Spleen (tissue), 11 donors: ENCODE results near the gene ANKRD6. TPM values are rescaled to one million over a fixed set of nuclear protein-coding genes. Genes with fewer than 3 reads are reported as not detected.
A peak's percentile ranks its signal among the peaks of the same experiment; 100 is the strongest.

ENCODE experiments used
- DNase-seq: peaks from one replicate; pipeline ENCODE4 v3.0.0-alpha.2; 2020
- H3K27ac ChIP-seq, 8 donors: fragments of 200-600 bp; sonication (generic) in 7 of 8; 1 replicate in 4 of 8; 2 replicates in 4 of 8; pipeline versions ENCODE4 v1.5.0 to v1.8.0; 2016 to 2021; ENCODE audit warnings: inconsistent platforms in 4 of 8, mild to moderate bottlenecking in 4 of 8, moderate library complexity in 1 of 8
- H3K27me3 ChIP-seq, 7 donors: fragments of 200-600 bp; sonication (generic) in 6 of 7; replicated peaks in 1 of 7; 1 replicate in 4 of 7; 2 replicates in 3 of 7; pipeline versions ENCODE4 v1.5.0 to v1.8.0; 2016 to 2021; ENCODE audit warnings: inconsistent platforms in 3 of 7, mild to moderate bottlenecking in 1 of 7
- H3K36me3 ChIP-seq, 6 donors: fragments of 200-600 bp; sonication (generic) in 5 of 6; 1 replicate in 4 of 6; 2 replicates in 2 of 6; pipeline versions ENCODE4 v1.5.0 to v1.8.0; 2016 to 2021; ENCODE audit warnings: inconsistent platforms in 2 of 6
- H3K4me1 ChIP-seq, 6 donors: fragments of 200-600 bp; sonication (generic) in 5 of 6; 1 replicate in 3 of 6; 2 replicates in 3 of 6; pipeline versions ENCODE4 v1.5.0 to v1.8.0; 2016 to 2021; ENCODE audit warnings: inconsistent platforms in 3 of 6
- H3K4me3 ChIP-seq, 8 donors: fragments of 200-600 bp; sonication (generic) in 7 of 8; 1 replicate in 4 of 8; 2 replicates in 4 of 8; pipeline versions ENCODE4 v1.5.0 to v1.8.0; 2016 to 2021; ENCODE audit warnings: inconsistent platforms in 4 of 8, mild to moderate bottlenecking in 4 of 8, moderate library complexity in 2 of 8
- H3K9me3 ChIP-seq, 8 donors: fragments of 200-600 bp; sonication (generic) in 7 of 8; 1 replicate in 4 of 8; 2 replicates in 4 of 8; pipeline versions ENCODE4 v1.5.0 to v1.8.0; 2016 to 2021; ENCODE audit warnings: inconsistent platforms in 4 of 8
- CTCF ChIP-seq, 11 experiments: fragments of 200-600 bp in 7 of 11; fragments of 450-650 bp in 4 of 11; sonication (generic) in 4 of 11; IDR thresholded peaks in 8 of 11; conservative IDR thresholded peaks in 3 of 11; 1 replicate in 7 of 11; 2 replicates in 4 of 11; pipeline versions ENCODE4 v1.4.0 to v1.8.0; 2016 to 2021; ENCODE audit warnings: antibody characterized with exemption in 11 of 11, inconsistent platforms in 4 of 11, mild to moderate bottlenecking in 1 of 11
- POLR2A ChIP-seq, 3 donors: fragments of 450-650 bp; IDR thresholded peaks; one replicate each; pipeline ENCODE4 v1.5.1; 2017; ENCODE audit warnings: antibody characterized with exemption in 3 of 3, mild to moderate bottlenecking in 1 of 3
- POLR2AphosphoS5 ChIP-seq, 3 donors: sonication (generic); formaldehyde crosslinking; IDR thresholded peaks; one replicate each; pipeline ENCODE4 v1.5.1; 2017; ENCODE audit warnings: antibody characterized with exemption in 3 of 3
- WGBS, 5 donors: extraction: QIAGEN DNeasy Blood & Tissue Kit in 3 of 5; methylation state at CpG; one replicate each; pipeline versions ENCODE4 v1.1.5 to v1.1.7; 2013 to 2018; 5-methylcytosine and 5-hydroxymethylcytosine counted together
- intact Hi-C: fragments of 100-400 bp; cut with DNase I; formaldehyde crosslinking; loops from one replicate; pipeline ENCODE4 v1.15.0; 2023; ENCODE audit warnings: low total_unique reads
- polyA plus RNA-seq, 3 donors: library from polyadenylated mRNA; stranded (reverse); fragments of 200-250 nt; gene quantifications; one replicate each; pipeline ENCODE4 v1.2.1, GENCODE V29; 2013
- total RNA-seq, 7 donors: library from RNA; depleted of rRNA in 3 of 7; stranded (reverse); fragments of >200 nt in 3 of 7; fragmentation: NEBNext Ultra II Directional in 4 of 7; extraction: Animal tissue kit (Norgen Biotek cat#: 25700) in 4 of 7; gene quantifications; one replicate each; pipeline versions ENCODE4 v1.1.0 to v1.2.1, GENCODE V29; 2016 to 2021
- donor health status: healthy with polysubstance abuse.
- donor health status: DM: no; HTN: no; CAD: no; lungs with moderate emphysema.
- donor health status: DM: no; HTN: no; CAD: no.
- donor health status: Bipolar disorder and iron deficiency.
- donor health status: healthy.
- donor health status: DM: no; HTN: no; CAD: no.
- donor health status: DM: yes; HTN: yes; CAD: no.

The ANKRD6 gene
- total and polyA plus RNA-seq, 10 donors, result 2.2 to 18.4 (median 7.7) TPM

GRCh38 chr6:89611666-89612065, 178.7 kb downstream of the ANKRD6 start:
- Histone ChIP-seq H3K27me3 (no peaks in the 10 kb centered on the region), H3K9me3 (no peaks in the 10 kb centered on the region), H3K27ac (no peak overlapping the region), H3K36me3 (no peaks in the 10 kb centered on the region), H3K4me1 (no peaks in the 10 kb centered on the region), H3K4me3 (no peak overlapping the region)
- DNase-seq, result no peak
- TF ChIP-seq POLR2A (IDR thresholded peaks at IDR 0.05) (no peak), CTCF (IDR thresholded peaks at IDR 0.05 in 8 of 11, conservative IDR thresholded peaks at IDR 0.05 in 3 of 11) (peak in 1 of 11 experiments; percentile 16)
- intact Hi-C loops, result no loop called here

- H3K36me3 ChIP-seq, result no peaks in the 10 kb centered on the region
- no peaks in the 10 kb centered on the region for H3K4me1 ChIP-seq
- no peak overlapping the region for H3K27ac ChIP-seq
- TF ChIP-seq CTCF (IDR thresholded peaks at IDR 0.05 in 8 of 11, conservative IDR thresholded peaks at IDR 0.05 in 3 of 11) (peak in 1 of 11 experiments; percentile 2), POLR2A (IDR thresholded peaks at IDR 0.05) (no peak)
- intact Hi-C loops, result no loop called here
- H3K9me3 ChIP-seq, result no peaks in the 10 kb centered on the region
- 90 to 95% (median 91%) methylated on average over 12 of the region's 12 CpGs for WGBS, 5 donors
- H3K27me3 ChIP-seq, result no peaks in the 10 kb centered on the region
- DNase-seq, result no peak
- no peak overlapping the region for H3K4me3 ChIP-seq
These were observed 179.2 kb downstream of the ANKRD6 start for GRCh38 chr6:89612121-89612520.

GRCh38 chr6:89613790-89614189, 180.8 kb downstream of the ANKRD6 start:
- WGBS, 5 donors, result 92 to 96% (median 94%) methylated on average over 5 of the region's 5 CpGs
- TF ChIP-seq POLR2AphosphoS5 (IDR thresholded peaks at IDR 0.05) (no peak), CTCF (IDR thresholded peaks at IDR 0.05 in 8 of 11, conservative IDR thresholded peaks at IDR 0.05 in 3 of 11) (no peak), POLR2A (IDR thresholded peaks at IDR 0.05) (no peak)
- Histone ChIP-seq H3K4me1 (no peaks in the 10 kb centered on the region), H3K36me3 (no peaks in the 10 kb centered on the region), H3K4me3 (no peak overlapping the region), H3K27ac (no peak overlapping the region), H3K9me3 (no peaks in the 10 kb centered on the region), H3K27me3 (no peaks in the 10 kb centered on the region)
- no peak for DNase-seq
- intact Hi-C loops, result no loop called here

- no peak for DNase-seq
- WGBS, 5 donors, result 91 to 97% (median 95%) methylated on average over 5 of the region's 5 CpGs
- Histone ChIP-seq H3K9me3 (no peaks in the 10 kb centered on the region), H3K27me3 (no peaks in the 10 kb centered on the region), H3K27ac (no peak overlapping the region), H3K4me3 (no peak overlapping the region), H3K36me3 (peaks cover 0 to 3% (median 0%) of the 10 kb centered on the region in 6 donors), H3K4me1 (no peaks in the 10 kb centered on the region)
- intact Hi-C loops, result no loop called here
- TF ChIP-seq POLR2AphosphoS5 (IDR thresholded peaks at IDR 0.05) (no peak), CTCF (IDR thresholded peaks at IDR 0.05 in 8 of 11, conservative IDR thresholded peaks at IDR 0.05 in 3 of 11) (no peak)
These were observed 182.9 kb downstream of the ANKRD6 start for GRCh38 chr6:89615882-89616281.
